H1 (cell line): ENCODE results near the gene DNAJB8. TPM values are rescaled to one million over a fixed set of nuclear protein-coding genes. Genes with fewer than 3 reads are reported as not detected.

Source experiments
- CTCF ChIA-PET: fragments of 300-600 bp; sonication (Branson Sonifier 250); formaldehyde crosslinking; loops from one replicate; lab custom pipeline; 2021; ENCODE audit not compliant: partially characterized antibody; lab: Charles Lee
- POLR2A ChIA-PET: fragments of 300-600 bp; sonication (Branson Sonifier 250); formaldehyde crosslinking; loops from one replicate; lab custom pipeline; 2021; ENCODE audit warnings: inconsistent platforms; ENCODE audit not compliant: partially characterized antibody; lab: Charles Lee
- DNase-seq, 2 experiments: peaks; one replicate each; pipeline versions ENCODE4 v3.0.0 to v3.0.0-alpha.2; 2010 to 2022; ENCODE audit warnings: low spot score in 2 of 2, low read depth in 1 of 2, mixed read lengths in 1 of 2
- FAIRE-seq: peaks from 2 replicates; lab custom pipeline; 2011; peaks lifted over from hg19 to GRCh38; lab: Jason Lieb, UNC
- H2AFZ ChIP-seq: 2 replicates; pipeline ENCODE4 v1.8.1; 2012; ENCODE audit warnings: low read length, inconsistent platforms
- H2AK5ac ChIP-seq: 2 replicates; pipeline ENCODE4 v1.6.1; 2013; ENCODE audit warnings: low read depth, low read length
- H2BK120ac ChIP-seq: replicated peaks from 2 replicates; pipeline ENCODE3; 2013; ENCODE audit warnings: low read depth, low read length, inconsistent platforms
- H2BK12ac ChIP-seq: 2 replicates; pipeline ENCODE4 v1.6.1; 2013; ENCODE audit warnings: low read depth, low read length
- H2BK15ac ChIP-seq: 2 replicates; pipeline ENCODE4 v1.6.1; 2013; ENCODE audit warnings: low read length
- H2BK20ac ChIP-seq: 2 replicates; pipeline ENCODE4 v1.6.1; 2013; ENCODE audit warnings: low read length
- H2BK5ac ChIP-seq: 2 replicates; pipeline ENCODE4 v1.6.1; 2013; ENCODE audit warnings: low read depth, low read length
- H3K14ac ChIP-seq: 2 replicates; pipeline ENCODE4 v1.6.1; 2013; ENCODE audit warnings: inconsistent platforms; ENCODE audit not compliant: insufficient read length
- H3K18ac ChIP-seq: 2 replicates; pipeline ENCODE4 v1.6.1; 2013; ENCODE audit warnings: low read length; ENCODE audit errors: extremely low read depth
- H3K23ac ChIP-seq: 2 replicates; pipeline ENCODE4 v1.6.1; 2013; ENCODE audit warnings: inconsistent platforms; ENCODE audit not compliant: insufficient read length
- H3K23me2 ChIP-seq: 2 replicates; pipeline ENCODE4 v1.6.1; 2013; ENCODE audit warnings: low read depth, low read length
- H3K27ac ChIP-seq: 2 replicates; pipeline ENCODE4 v1.6.1; 2011; ENCODE audit warnings: low read depth, low read length, inconsistent platforms
- H3K27me3 ChIP-seq, 4 experiments: replicated peaks in 1 of 4; 1 replicate in 1 of 4; 2 replicates in 3 of 4; pipeline versions ENCODE4 v1.6.1 to v1.8.1; 2011 to 2013; ENCODE audit warnings: low read length in 3 of 4, mild to moderate bottlenecking in 3 of 4, inconsistent platforms in 2 of 4, mixed read lengths in 2 of 4, moderate library complexity in 1 of 4; ENCODE audit not compliant: control insufficient read depth in 3 of 4, insufficient read depth in 3 of 4; ENCODE audit errors: extremely low read depth in 1 of 4
- H3K36me3 ChIP-seq, 4 experiments: 2 replicates each; pipeline versions ENCODE4 v1.6.1 to v1.8.1; 2011 to 2013; ENCODE audit warnings: mild to moderate bottlenecking in 4 of 4, low read length in 3 of 4, moderate library complexity in 2 of 4, control low read depth in 1 of 4, inconsistent platforms in 1 of 4; ENCODE audit not compliant: insufficient read depth in 4 of 4, control insufficient read depth in 2 of 4
- H3K4ac ChIP-seq: replicated peaks from 2 replicates; pipeline ENCODE3; 2013; ENCODE audit warnings: low read length, low read depth, mixed read lengths, inconsistent platforms; ENCODE audit not compliant: insufficient read length
- H3K4me1 ChIP-seq, 4 experiments: replicated peaks in 1 of 4; 1 replicate in 1 of 4; 2 replicates in 3 of 4; pipeline versions ENCODE4 v1.6.1 to v1.8.1; 2011 to 2013; ENCODE audit warnings: low read length in 3 of 4, inconsistent platforms in 2 of 4, mixed read lengths in 1 of 4; ENCODE audit not compliant: insufficient read depth in 4 of 4, control insufficient read depth in 3 of 4
- H3K4me2 ChIP-seq, 2 experiments: 2 replicates each; pipeline versions ENCODE4 v1.6.1 to v1.8.1; 2011 to 2013; ENCODE audit warnings: low read depth in 2 of 2, low read length in 2 of 2, control low read depth in 1 of 2, inconsistent platforms in 1 of 2, mild to moderate bottlenecking in 1 of 2; ENCODE audit not compliant: insufficient read depth in 1 of 2
- H3K4me3 ChIP-seq, 4 experiments: fragments of 200-600, 300-600 bp in 1 of 4; sonication (generic), shearing (Covaris generic), sonication (Bioruptor Twin) in 1 of 4; 2 replicates each; pipeline versions ENCODE4 v1.5.1 to v1.8.1; 2011 to 2016; ENCODE audit warnings: low read length in 4 of 4, low read depth in 3 of 4, control low read depth in 2 of 4, inconsistent platforms in 2 of 4, mild to moderate bottlenecking in 2 of 4, mixed read lengths in 1 of 4, moderate library complexity in 1 of 4; ENCODE audit not compliant: insufficient read depth in 2 of 4; ENCODE audit errors: extremely low read depth in 1 of 4
- H3K56ac ChIP-seq: replicated peaks from 2 replicates; pipeline ENCODE3; 2013; ENCODE audit warnings: low read depth, mild to moderate bottlenecking, mixed read lengths, low read length, inconsistent platforms; ENCODE audit not compliant: insufficient read length
- H3K79me1 ChIP-seq: 2 replicates; pipeline ENCODE4 v1.6.1; 2013; ENCODE audit warnings: low read depth, low read length, control low read depth
- H3K79me2 ChIP-seq, 2 experiments: 2 replicates each; pipeline versions ENCODE4 v1.6.1 to v1.8.1; 2012 to 2013; ENCODE audit warnings: low read length in 2 of 2, mild to moderate bottlenecking in 2 of 2, inconsistent platforms in 1 of 2; ENCODE audit not compliant: insufficient read depth in 2 of 2, control insufficient read depth in 1 of 2
- H3K9ac ChIP-seq, 4 experiments: replicated peaks in 1 of 4; 1 replicate in 1 of 4; 2 replicates in 3 of 4; pipeline versions ENCODE4 v1.6.1 to v1.8.1; 2011 to 2013; ENCODE audit warnings: low read depth in 3 of 4, low read length in 3 of 4, control low read depth in 2 of 4, mild to moderate bottlenecking in 2 of 4, moderate library complexity in 2 of 4, inconsistent platforms in 1 of 4; ENCODE audit errors: extremely low read depth in 1 of 4
- H3K9me3 ChIP-seq, 2 experiments: 2 replicates each; pipeline versions ENCODE4 v1.6.1 to v1.8.1; 2012 to 2013; ENCODE audit warnings: mild to moderate bottlenecking in 2 of 2, moderate library complexity in 2 of 2, control low read depth in 1 of 2, inconsistent platforms in 1 of 2, low read depth in 1 of 2, low read length in 1 of 2, mixed read lengths in 1 of 2; ENCODE audit not compliant: insufficient read depth in 2 of 2
- H4K20me1 ChIP-seq, 2 experiments: replicated peaks in 1 of 2; 2 replicates each; pipeline versions ENCODE3 to v1.8.1; 2011 to 2013; ENCODE audit warnings: inconsistent platforms in 2 of 2, low read length in 2 of 2, mild to moderate bottlenecking in 1 of 2; ENCODE audit not compliant: insufficient read depth in 2 of 2, control insufficient read depth in 1 of 2
- H4K5ac ChIP-seq: 2 replicates; pipeline ENCODE4 v1.6.1; 2013; ENCODE audit warnings: low read length, low read depth, mixed read lengths, inconsistent platforms; ENCODE audit not compliant: insufficient read length
- H4K8ac ChIP-seq: 2 replicates; pipeline ENCODE4 v1.8.0; 2013; ENCODE audit warnings: mild to moderate bottlenecking, moderate library complexity, low read length, inconsistent platforms; ENCODE audit not compliant: insufficient read depth; ENCODE audit errors: extremely low read depth
- H4K91ac ChIP-seq: replicated peaks from 2 replicates; pipeline ENCODE3; 2013; ENCODE audit warnings: low read length, mixed read lengths, inconsistent platforms; ENCODE audit not compliant: insufficient read length
- JUN ChIP-seq: IDR thresholded peaks from 2 replicates; pipeline ENCODE4 v1.6.1; 2011; ENCODE audit warnings: low read depth, mild to moderate bottlenecking, improper control_type of control experiment, low read length
- POLR2A ChIP-seq, 2 experiments: IDR thresholded peaks; 1 replicate in 1 of 2; 2 replicates in 1 of 2; pipeline ENCODE4 v1.6.1; 2011; ENCODE audit warnings: low read depth in 2 of 2, low read length in 2 of 2, mild to moderate bottlenecking in 2 of 2; ENCODE audit errors: control extremely low read depth in 1 of 2
- RXRA ChIP-seq: IDR thresholded peaks from 2 replicates; pipeline ENCODE4 v1.6.1; 2011; ENCODE audit warnings: low read depth, mild to moderate bottlenecking, low read length, moderate library complexity; ENCODE audit not compliant: insufficient read depth
- WGBS, 2 experiments: shearing (Covaris generic) in 1 of 2; methylation state at CpG; one replicate each; pipeline versions ENCODE4 v1.1.6 to v1.1.7; 2013 to 2015; ENCODE audit warnings: low lambda C conversion rate in 2 of 2, mixed read lengths in 2 of 2, inconsistent platforms in 1 of 2, low coverage in 1 of 2, missing lambda C conversion rate in 1 of 2; ENCODE audit not compliant: insufficient replicate concordance in 2 of 2, insufficient coverage in 1 of 2, insufficient read length in 1 of 2; ENCODE audit errors: extremely low coverage in 1 of 2, missing lambda C conversion rate in 1 of 2; 5-methylcytosine and 5-hydroxymethylcytosine counted together
- polyA plus RNA-seq, 7 experiments: library from polyadenylated mRNA; depleted of rRNA in 3 of 7; stranded (reverse) in 5 of 7; unstranded in 2 of 7; fragments of >200 nt in 5 of 7; fragments of 200-250 nt in 2 of 7; gene quantifications; 1 replicate in 5 of 7; 2 replicates in 1 of 7; 4 replicates in 1 of 7; pipeline versions ENCODE4 v1.2.1 to v1.2.3, GENCODE V29; 2011 to 2013; ENCODE audit warnings: missing spikeins in 2 of 7, mixed read lengths in 2 of 7
- total RNA-seq: library from RNA; stranded (reverse); fragmentation: NEBNext Ultra II Directional; extraction: Animal tissue kit (Norgen Biotek cat#: 25700); gene quantifications from 2 replicates; pipeline ENCODE4 v1.2.1, GENCODE V29; 2021

Gene DNAJB8
- total and polyA plus RNA-seq, 2 of the 8 experiments (the other 6 are each of a cell fraction or from before 2014, with no cell fraction given): not detected

DNA sequence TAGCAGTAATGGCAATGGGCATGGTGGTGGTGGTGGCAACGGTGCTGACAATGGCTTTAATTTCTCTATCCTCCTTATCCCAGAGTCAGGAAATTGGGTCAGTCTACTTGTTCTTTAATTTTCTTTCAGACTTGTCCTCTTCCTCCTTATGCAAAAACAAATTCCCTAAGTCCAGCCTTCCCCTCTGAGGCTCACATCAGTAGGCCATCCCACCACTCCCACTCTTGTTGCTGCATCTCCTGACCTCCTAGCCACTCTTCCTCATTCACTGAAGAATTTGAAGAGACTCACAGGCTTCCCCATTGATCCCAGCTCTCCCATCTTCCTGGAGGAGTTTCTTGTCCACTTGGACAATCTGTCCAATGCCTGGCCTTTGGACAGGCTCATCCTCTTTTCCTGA lies 19.9 kb downstream of the DNAJB8 start:
- peaks cover 0 to 7% of the 10 kb centered on the region in 2 experiments for H4K20me1 ChIP-seq
- no peak overlapping the region for H2BK15ac ChIP-seq
- H4K5ac ChIP-seq: no peak overlapping the region
- 100% methylated on average over 1 of the region's 1 CpG; no CpG with 5 or more reads in 1 of the 2 experiments for WGBS, 2 experiments
- no peak overlapping the region for H4K91ac ChIP-seq
- no peak overlapping the region for H3K27ac ChIP-seq
- no peak overlapping the region for H3K9ac ChIP-seq
- no peak overlapping the region for H2AFZ ChIP-seq
- ChIA-PET POLR2A (no interaction called here), CTCF (interaction anchor here (1.3 to 4.0 kb wide), 2 partner anchors 7 to 16 kb away, joined by 4 to 28 read pairs; no protein-coding TSS in a partner anchor)
- peaks cover 11% of the 10 kb centered on the region; the same call in 1 of the 2 replicates for H3K23me2 ChIP-seq
- H2BK5ac ChIP-seq: no peak overlapping the region
- H3K9me3 ChIP-seq: no peaks in the 10 kb centered on the region
- no peak overlapping the region for H4K8ac ChIP-seq
- H3K27me3 ChIP-seq: peaks cover 0 to 4% (median 0%) of the 10 kb centered on the region in 4 experiments; a peak in 4 of 7 replicates
- H2AK5ac ChIP-seq: no peak overlapping the region
- no peaks in the 10 kb centered on the region for H3K36me3 ChIP-seq
- no peaks in the 10 kb centered on the region for H3K79me2 ChIP-seq
- no peak for DNase-seq
- H3K4me2 ChIP-seq: no peak overlapping the region
- H3K4me1 ChIP-seq: no peaks in the 10 kb centered on the region
- no peak overlapping the region for H3K14ac ChIP-seq
- no peak overlapping the region for H2BK12ac ChIP-seq
- no peak overlapping the region for H3K4me3 ChIP-seq
- H2BK120ac ChIP-seq: no peak overlapping the region
- H3K4ac ChIP-seq: no peak overlapping the region
- no peaks in the 10 kb centered on the region; the same call in 1 of the 2 replicates for H3K79me1 ChIP-seq
- H3K18ac ChIP-seq: no peak overlapping the region
- no peak for FAIRE-seq
- no peak overlapping the region for H2BK20ac ChIP-seq
- H3K23ac ChIP-seq: no peak overlapping the region
- no peak overlapping the region for H3K56ac ChIP-seq
- TF ChIP-seq JUN: no peak
- no peak for TF ChIP-seq RXRA
- TF ChIP-seq POLR2A (IDR thresholded peaks at IDR 0.05; ENCODE audit: control extremely low read depth in 1 of 2, low read depth in 2 of 2, low read length in 2 of 2): no peak
